Kidney tubule cell (primary cell): ENCODE results near the gene ZNF433.
"Not testable (repeated sequence)": the region's sequence is repeated elsewhere in the genome, so short reads cannot be mapped to it uniquely, and the experiment has no call there.

ENCODE experiments used
- DNase-seq: peaks from one replicate; pipeline ENCODE4 v3.0.0-alpha.2; 2018; ENCODE audit warnings: low spot score

Gene ZNF433

DNA sequence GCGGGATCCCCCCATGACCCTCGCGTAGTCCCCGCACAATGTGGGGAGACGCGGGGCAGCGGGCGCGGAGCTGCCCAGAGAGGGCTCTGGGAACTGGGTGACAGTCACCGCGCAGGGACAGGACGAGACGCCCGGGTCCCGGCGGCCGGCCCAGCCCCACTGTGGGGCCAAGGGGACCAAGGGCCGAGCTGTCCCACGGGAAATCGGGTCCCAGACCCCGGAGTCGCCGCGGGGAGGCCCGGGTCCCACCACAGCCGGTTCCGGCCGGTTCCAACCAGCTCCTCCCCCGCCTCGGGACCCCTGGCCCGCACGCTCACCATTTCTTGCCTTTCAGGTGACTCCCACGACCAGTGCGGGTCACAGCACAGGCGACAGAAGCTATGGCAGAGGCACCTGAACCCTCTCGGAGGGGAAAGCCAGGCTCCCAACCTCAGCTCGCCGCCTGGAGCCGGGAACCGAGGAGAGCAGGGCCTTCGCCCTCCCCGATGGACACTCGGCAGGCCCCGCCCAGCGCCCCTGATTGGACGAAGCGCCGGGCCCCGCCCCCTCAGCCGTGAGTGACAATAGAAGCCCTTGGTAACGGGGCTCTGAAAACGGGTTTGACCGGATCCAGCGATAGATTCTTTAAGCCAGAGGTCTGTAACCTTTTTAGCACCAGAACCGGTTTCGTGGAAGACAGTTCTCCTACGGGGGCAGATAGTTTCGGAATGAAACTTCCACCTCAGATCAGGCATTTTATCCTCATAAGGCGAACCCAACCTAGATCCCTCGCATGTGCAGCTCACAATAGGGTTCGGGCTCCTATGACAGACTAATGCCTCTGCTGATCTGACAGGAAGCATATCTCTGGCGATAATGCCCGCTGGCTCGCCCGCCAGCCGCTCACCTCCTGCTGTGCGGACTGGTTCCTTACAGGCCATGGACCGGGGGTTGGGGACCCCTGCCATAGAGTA is at the start of gene ZNF433:
TSS of gene ZNF433 (minus strand) at position 460 of the 953 bp plus-strand sequence. CDS start at position 320, 140 bp downstream.
- peak; percentile 87 for DNase-seq

DNA sequence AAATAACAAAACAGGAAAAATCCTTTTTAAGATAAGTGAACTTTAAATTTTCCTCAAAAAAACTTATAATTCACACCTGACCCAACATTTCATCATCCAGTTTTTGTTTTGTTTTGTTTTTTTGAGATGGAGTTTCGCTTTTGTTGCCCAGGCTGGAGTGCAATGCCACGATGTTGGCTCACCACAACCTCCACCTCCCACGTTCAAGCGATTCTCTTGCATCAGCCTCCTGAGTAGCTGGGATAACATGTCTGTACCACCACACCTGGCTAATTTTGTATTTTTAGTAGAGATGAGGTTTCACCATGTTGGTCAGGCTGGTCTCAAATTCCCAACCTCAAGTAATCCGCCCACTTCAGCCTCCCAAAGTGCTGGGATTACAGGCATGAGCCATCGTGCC is 47.9 kb upstream of the ZNF433 start:
- DNase-seq: not testable (repeated sequence)

DNA sequence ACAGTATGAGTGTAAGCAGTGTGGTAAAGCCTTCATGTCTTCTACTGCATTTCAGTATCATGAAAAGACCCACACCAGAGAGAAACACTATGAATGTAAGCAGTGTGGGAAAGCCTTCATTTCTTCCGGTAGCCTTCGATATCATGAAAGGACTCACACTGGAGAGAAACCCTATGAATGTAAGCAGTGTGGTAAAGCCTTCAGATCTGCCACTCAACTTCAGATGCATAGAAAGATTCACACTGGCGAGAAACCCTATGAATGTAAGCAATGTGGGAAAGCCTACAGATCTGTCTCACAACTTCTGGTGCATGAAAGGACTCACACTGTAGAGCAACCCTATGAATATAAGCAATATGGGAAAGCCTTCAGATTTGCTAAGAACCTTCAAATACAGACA is 41.9 kb upstream of the ZNF433 start:
- DNase-seq: no peak

DNA sequence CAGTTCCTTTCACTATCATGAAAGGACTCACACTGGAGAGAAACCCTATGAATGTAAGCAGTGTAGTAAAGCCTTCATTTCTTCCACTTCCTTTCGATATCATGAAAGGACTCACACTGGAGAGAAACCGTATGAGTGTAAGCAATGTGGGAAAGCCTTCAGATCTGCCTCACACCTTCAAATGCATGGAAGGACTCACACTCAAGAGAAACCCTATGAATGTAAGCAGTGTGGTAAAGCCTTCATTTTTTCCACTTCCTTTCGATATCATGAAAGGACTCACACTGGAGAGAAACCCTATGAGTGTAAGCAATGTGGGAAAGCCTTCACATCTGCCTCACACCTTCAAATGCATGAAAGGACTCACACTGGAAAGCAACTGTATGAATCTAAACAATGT is 40.9 kb upstream of the ZNF433 start:
- not testable (repeated sequence) for DNase-seq

DNA sequence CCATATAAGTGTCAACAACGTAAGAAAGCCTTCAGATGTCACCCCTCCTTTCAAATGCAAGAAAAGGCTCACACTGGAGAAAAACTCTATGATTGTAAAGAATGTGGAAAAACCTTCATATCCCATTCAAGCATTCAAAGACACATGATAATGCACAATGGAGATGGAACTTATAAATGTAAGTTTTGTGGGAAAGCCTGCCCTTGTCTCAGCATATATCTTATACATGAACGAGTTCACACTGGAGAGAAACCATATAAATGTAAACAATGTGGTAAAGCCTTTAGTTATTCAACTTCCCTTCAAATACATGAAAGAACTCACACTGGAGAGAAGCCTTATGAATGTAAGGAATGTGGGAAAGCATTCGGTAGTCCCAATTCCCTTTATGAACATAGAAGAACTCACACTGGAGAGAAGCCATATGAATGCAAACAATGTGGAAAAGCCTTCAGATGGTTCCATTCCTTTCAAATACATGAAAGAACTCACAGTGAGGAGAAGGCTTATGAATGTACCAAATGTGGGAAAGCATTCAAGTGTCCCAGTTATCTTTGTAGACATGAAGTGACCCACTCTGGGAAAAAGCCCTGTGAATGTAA is 40.2 kb upstream of the ZNF433 start:
- no peak for DNase-seq

DNA sequence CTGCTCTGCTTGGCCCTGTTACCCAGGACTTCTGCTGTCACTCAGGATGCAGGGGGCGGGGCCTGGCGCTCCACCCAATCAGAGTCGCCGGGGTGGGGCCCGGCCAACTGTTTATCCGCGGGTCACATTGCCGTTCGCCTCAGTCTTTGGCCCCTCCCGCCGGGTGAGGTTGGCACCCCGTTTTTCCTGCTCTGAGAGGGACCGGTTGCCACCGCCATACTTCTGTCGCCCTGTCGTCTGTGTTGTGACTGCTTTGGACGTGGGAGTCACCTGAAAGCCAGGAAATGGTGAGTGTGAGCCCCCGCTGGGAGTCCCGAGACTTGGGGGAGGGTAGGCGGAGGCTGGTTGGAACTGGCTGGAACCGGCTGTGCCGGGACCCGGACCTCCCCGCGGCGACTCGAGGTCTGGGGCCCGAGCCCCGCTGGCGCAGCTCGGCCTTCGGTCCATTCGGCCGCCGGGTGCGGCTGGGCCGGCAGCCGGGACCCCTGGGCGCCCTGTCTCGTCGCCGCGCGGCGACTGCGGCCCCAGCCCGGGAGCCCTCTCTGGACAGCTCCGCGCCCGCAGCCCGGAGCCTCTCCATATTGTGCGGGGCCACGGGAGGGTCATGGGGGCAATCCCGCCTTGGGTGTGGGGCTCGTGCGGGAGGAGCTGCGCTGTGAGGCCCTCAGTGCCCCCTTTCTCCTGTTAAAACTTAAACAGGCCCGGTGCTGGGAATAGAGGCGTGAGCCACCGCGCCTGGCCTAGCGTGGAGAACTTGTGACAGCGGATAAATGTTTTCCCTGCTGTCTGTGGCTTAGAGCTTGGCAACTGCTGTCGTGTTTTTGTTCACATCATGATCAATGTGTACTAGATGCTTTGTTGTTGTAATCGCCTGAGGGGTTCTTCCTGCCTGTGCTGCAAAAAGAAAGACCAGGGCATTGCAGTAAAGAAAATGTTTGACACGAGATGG is 29.4 kb upstream of the ZNF433 start, which contains the start of gene ZNF844:
TSS of gene ZNF844 (plus strand) at position 142 of the 949 bp plus-strand sequence. CDS start at position 285, 143 bp downstream.
- DNase-seq: peak; percentile 87

DNA sequence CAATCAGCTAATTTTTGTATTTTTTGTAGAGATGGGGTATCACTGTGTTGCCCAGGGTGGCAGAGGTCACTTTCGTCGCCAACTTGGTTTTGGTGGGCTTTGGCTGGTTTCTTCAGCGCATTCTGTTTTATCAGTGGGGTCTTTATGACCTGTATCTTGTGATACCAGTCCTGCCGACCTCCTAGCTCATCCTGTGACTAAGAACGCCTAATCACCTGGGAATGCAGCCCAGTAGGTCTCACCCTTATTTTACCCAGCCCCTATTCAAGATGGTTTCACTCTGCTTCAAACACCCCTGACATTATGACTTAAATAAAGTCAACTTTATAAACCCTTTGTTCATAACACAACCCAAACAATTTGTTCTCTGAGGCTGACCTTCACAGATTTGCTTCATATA is 20.3 kb upstream of the ZNF433 start:
- peak; percentile 21 for DNase-seq

DNA sequence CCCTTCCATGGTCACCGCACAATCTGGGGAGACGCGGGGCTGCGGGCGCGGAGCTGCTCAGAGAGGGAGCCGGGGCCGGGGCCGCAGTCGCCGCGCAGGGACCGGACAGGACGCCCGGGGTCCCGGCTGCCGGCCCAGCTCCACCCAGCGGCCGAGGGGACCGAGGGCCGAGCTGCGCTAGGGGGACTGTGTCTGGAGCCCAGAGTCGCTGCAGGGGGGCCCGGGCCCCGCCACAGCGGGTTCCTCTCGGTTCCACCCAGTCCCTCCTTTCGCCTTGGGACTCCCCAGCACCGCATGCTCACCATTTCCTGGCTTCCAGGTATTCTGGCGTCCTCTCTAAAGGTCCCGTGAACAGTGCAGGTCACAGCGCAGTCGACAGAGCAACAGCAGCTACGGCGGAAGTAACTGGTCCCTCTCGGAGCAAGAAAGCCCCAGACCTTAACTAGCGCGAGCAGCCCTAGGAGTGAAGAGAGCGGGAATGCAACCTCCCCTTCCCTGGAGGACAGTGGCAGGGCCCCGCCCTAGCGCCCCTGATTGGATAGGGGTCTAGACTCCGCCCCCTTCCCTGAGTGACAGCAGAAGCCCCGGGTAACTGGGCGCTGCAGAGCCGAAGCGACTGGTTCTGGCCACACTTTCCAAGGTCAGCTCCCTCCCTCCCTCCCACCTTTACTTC is 17.2 kb upstream of the ZNF433 start, which contains the start of gene ZNF878:
TSS of gene ZNF878 (minus strand) at position 465 of the 673 bp plus-strand sequence. CDS start at position 305, 160 bp downstream.
- peak; percentile 92 for DNase-seq

DNA sequence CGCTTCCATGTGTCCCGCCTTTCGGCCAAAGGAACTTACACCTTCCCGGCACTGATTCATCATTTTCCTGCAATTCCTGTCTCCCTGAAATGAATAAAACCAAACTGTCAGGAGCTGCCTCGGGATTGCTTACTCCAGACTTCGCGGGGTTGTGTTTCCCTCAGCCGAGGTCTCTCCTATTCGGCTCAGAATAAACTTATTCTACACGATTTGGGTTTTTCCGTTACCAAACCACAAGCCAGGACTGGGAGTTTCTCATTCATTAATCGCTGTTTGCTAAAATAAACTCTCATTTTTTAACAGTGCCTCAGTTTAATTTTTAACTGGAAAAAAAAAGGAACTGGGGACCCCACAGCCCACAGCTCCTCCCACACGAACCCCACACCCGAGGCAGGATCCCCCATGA is 16.6 kb upstream of the ZNF433 start:
- DNase-seq: peak; percentile 58

DNA sequence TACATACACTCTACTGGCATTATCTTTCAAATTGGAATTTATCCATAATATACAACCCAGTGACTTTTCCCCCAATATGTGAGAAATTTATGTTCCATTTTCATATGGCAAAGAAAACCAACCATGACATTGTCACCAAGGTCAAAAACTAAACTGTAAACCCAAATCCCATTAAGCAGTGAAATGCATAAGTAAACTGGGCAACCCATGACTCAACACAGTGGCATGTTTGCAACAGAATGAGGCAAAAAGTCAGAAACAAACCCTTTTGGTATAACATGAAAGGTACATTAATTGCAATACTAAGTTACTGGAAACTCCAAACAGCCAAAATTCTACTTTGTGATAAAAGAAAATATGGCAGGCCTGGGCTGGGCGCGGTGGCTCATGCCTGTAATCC is 12.4 kb upstream of the ZNF433 start:
- no peak for DNase-seq

DNA sequence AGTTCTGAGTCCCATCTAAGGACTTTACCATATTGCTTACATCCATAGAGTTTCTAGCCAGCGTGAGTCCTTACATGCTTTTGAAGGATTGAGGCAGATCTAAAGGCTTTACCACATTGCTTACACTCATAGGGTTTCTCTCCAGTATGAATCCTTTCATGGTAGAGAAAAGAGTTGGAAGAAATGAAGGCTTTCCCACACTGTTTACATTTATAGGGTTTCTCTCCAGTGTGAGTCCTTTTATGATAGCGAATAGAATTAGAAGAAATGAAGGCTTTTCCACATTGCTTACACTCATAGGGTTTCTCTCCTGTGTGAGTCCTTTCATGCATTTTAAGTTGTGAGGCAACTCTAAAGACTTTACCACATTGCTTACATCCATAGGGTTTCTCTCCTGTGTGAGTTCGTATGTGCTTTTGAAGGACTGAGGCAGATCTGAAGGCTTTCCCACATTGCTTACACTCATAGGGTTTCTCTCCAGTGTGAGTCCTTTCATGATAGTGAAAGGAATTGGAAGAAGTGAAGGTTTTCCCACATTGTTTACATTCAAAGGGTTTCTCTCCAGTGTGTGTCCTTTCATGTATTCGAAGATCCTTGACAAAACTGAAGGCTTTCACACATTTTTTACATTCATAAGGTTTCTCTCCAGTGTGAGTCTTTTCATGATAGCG is 8.4 kb upstream of the ZNF433 start:
- no peak for DNase-seq

DNA sequence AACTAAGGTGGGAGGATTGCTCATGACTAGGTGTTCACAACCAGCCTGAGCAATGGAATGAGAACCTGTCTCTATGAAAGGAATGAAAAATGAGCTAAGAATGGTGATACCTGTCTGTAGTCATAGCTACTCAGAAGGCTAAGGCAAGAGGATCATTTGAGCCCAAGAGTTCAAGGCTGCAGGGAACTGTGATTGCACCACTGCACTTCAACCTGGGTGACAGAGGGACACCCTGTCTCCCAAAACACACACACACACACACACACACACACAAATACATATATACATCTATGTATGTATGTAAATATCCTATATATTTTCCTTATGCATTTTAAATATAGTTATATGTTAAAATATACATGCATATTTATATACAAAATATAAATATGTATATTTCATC is 7.4 kb upstream of the ZNF433 start:
- DNase-seq: no peak

DNA sequence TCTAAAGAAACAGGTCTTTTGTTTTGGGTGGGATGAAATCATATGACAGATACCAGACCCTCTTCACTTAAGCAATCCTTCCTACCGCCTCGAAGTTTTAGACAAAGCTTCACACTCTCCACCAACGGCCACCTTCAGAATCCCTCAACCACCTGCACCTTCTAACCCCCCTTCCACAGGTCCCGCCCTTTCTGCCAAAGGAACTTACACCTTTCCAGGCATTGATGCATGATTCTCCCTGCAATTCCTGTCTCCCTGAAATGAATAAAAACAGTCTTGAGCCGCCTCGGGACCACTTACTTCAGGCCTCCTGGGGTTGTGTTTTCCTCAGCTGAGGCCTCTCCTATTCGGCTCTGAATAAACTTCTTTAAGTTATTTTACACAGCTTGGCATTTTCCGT is 859 bp downstream of the ZNF433 start:
- peak; percentile 18 for DNase-seq

DNA sequence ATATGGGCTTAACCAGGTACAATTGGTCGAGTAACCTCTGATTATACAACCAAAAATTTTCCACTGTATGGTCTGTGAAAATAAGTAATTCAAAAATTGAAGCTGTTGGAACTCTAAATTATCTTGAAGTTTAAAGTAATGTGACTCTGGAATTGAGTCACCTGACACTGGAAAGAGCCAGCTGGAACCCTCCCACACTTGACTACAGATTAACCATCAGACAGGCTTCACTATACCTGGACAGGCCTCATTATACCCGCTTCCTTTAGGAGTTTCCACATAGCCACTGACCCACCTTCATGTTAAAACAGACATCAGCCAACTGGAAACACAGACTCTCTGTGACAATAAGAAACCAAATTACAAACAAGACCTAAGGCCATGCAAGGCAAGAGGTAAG is 1.3 kb downstream of the ZNF433 start:
- peak; percentile 44 for DNase-seq

DNA sequence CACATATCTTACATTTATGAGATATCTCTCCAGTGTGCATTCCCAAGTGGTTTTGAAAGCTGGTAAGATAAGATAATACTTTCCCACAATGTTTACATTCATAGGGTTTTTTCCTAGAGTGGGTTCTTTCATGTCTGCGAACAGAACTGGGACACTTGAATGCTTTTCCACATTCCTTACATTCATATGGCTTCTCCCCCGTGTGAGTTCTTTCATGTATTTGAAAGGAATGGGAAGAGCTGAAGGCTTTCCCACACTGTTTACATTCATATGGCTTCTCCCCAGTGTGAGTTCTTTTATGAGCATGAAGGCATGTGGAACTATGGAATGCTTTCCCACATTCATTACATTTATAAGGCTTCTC is 19.7 kb downstream of the ZNF433 start:
- DNase-seq: no peak

DNA sequence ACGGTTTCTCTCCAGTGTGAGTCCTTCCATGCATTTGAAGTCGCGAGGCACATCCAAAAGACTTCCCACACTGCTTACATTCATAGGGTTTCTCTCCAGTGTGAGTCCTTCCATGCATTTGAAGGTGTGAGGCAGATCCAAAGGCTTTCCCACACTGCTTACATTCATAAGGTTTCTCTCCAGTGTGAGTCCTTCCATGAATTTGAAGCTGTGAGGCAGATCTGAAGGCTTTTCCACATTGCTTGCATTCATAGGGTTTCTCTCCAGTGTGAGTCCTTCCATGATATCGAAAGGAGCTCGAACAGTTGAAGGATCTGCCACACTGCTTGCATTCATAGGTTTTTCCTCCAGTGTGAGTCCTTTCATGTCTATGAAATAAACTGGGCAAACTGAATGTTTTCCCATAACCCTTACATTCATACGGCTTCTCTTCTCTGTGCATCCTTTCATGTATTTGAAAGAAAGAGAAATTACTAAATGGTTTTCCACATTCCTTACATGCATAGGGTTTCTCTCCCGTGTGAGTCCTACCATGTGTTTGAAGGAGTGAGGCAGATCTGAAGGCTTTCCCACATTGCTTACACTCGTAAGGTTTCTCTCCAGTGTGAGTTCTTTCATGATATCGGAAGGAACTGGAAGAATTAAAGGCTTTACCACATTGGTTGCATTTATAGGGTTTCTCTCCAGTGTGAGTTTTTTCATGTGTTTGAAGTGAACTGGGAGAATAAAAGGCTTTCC is 20.3 kb downstream of the ZNF433 start:
- no peak for DNase-seq

DNA sequence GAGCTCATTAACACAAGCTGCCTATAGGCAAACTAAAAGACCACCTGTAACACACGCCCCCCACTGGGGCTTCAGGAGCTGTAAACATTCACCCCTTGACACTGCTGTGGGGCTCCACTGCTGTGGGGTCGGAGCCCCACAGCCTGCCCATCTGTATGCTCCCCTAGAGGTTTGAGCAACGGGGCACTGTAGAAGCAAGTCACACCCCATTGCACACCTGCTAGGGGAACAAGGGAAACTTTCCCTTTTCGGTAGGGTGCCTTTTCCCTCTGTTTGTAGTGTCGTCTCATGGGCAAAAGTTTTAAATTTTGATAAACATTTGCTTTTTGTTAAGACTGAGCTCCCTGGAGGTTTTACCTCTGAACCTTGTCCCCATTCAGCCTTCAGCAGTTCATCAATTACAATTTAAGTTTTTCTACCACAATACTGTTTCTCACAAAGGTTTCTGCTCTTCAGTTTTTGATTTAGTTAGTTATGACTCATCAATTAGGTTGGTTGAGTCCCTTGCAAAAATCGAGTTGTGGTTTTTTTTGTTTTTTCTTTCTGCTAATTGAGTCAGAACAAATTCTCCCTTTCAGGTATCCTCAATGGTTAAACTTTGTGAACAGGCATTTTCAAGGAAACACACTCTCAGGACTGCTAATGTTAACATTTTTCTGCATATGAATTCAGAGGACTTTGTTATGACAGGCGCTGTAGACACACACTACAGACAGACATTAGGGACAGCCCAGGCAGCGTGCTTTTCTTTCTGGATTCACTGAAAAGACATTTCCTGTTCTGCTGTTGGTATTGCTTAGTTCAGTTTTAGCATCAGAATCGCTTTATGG is 35.1 kb downstream of the ZNF433 start:
- peak; percentile 31 for DNase-seq

DNA sequence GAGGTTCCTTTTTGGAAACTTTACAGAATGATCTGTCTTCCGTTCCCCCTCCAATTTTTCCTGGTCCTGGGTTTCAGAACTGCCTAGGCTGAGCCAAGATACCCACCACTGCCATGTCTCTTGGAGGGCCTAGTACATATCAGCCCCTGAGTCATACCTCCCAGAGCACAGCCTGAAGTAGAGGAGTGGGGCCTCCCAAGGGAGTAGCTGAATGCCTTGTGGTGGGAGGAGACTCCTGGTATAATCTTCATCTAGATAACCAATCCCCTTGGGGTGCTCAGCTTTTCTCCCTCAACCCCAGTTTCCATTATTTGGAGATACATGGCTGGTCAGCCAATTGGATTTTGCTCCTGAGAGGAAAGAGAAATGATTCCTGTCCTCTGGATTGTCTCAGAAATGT is 40.3 kb downstream of the ZNF433 start:
- no peak for DNase-seq

DNA sequence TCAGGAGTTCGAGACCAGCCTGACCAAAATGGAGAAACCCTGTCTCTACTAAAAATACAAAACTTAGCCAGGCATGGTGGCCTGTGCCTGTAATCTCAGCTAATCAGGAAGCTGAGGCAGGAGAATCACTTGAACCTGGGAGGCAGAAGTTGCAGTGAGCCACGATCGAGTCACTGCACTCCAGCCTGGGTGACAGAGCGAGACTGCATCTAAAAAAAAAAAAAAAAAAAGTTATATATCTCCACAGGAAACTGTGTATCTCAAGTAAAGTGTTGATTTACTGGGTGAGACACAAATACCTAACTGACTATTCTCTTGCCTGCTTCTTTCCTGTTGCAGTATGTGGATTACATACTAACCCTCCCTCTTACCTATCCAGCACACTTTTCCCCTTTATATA is 43.6 kb downstream of the ZNF433 start:
- DNase-seq: peak; percentile 67
